GM19328 (cell line): ENCODE results near the gene C1orf35.
"Not testable (repeated sequence)": the region's sequence is repeated elsewhere in the genome, so short reads cannot be mapped to it uniquely, and the experiment has no call there.

Experiments
- ATAC-seq: cut with Tn5 transposase; IDR thresholded peaks from one replicate; pipeline ENCODE4 v1.9.1; 2021; ENCODE audit warnings: mild to moderate bottlenecking, moderate library complexity; ENCODE audit not compliant: unreplicated experiment

C1orf35 gene

GRCh38 chr1:228142701-228143136 is 39.6 kb upstream of the C1orf35 start:
- ATAC-seq = no peak

- ATAC-seq = no peak
These were observed 39.1 kb upstream of the C1orf35 start for GRCh38 chr1:228142155-228142691.

GRCh38 chr1:228141226-228142044 is 38.3 kb upstream of the C1orf35 start:
- ATAC-seq = no peak

- ATAC-seq = no peak
These were observed 37.6 kb upstream of the C1orf35 start for GRCh38 chr1:228140724-228141225.

GRCh38 chr1:228139931-228140723 is 37.0 kb upstream of the C1orf35 start, which contains the start of gene GUK1:
GUK1 (plus strand) TSS chr1:228140279; CDS start chr1:228140303, 24 bp downstream.
- peak; percentile 91 for ATAC-seq

- no peak for ATAC-seq
These were observed 36.3 kb upstream of the C1orf35 start for GRCh38 chr1:228139406-228139930.

GRCh38 chr1:228136901-228137300 is 33.8 kb upstream of the C1orf35 start:
- ATAC-seq = no peak

- no peak for ATAC-seq
These were observed 31.5 kb upstream of the C1orf35 start for GRCh38 chr1:228134591-228134990.

GRCh38 chr1:228131766-228132165 is 28.6 kb upstream of the C1orf35 start:
- ATAC-seq = no peak

GRCh38 chr1:228125185-228125584 is 22.1 kb upstream of the C1orf35 start:
- ATAC-seq = no peak

- ATAC-seq = no peak
These were observed 20.4 kb upstream of the C1orf35 start for GRCh38 chr1:228123505-228123904.

- no peak for ATAC-seq
These were observed 19.9 kb upstream of the C1orf35 start for GRCh38 chr1:228122921-228123441.

GRCh38 chr1:228120857-228121489 is 17.8 kb upstream of the C1orf35 start:
- ATAC-seq = no peak

GRCh38 chr1:228120351-228120750 is 17.2 kb upstream of the C1orf35 start:
- ATAC-seq = no peak

- ATAC-seq = no peak
These were observed 14.9 kb upstream of the C1orf35 start for GRCh38 chr1:228118040-228118439.

GRCh38 chr1:228117335-228117734 is 14.2 kb upstream of the C1orf35 start:
- no peak for ATAC-seq

- no peak for ATAC-seq
These were observed 11.7 kb upstream of the C1orf35 start for GRCh38 chr1:228114827-228115226.

GRCh38 chr1:228112617-228113016 is 9.5 kb upstream of the C1orf35 start:
- ATAC-seq = no peak

- no peak for ATAC-seq
These were observed 9.0 kb upstream of the C1orf35 start for GRCh38 chr1:228112167-228112566.

GRCh38 chr1:228111315-228111714 is 8.2 kb upstream of the C1orf35 start:
- ATAC-seq = not testable (repeated sequence)
